ENCODE data around the gene SOAT2. TPM values are rescaled to one million over a fixed set of nuclear protein-coding genes. Genes with fewer than 3 reads are reported as not detected.

Gene SOAT2
- total RNA-seq, 1 donor from 2014 or later = not detected

GRCh38 chr12:53074283-53074998, 28.8 kb upstream of the SOAT2 start:
- Mint-ChIP-seq H3K9me3 (ENCODE audit: unreplicated experiment) (no peaks in the 10 kb centered on the region), H3K27me3 (ENCODE audit: unreplicated experiment) (peaks cover 9% of the 10 kb centered on the region), H3K27ac (ENCODE audit: unreplicated experiment) (no peak overlapping the region), H3K36me3 (ENCODE audit: low read depth, unreplicated experiment) (peaks cover 43% of the 10 kb centered on the region), H3K4me1 (ENCODE audit: unreplicated experiment) (peaks cover 26% of the 10 kb centered on the region), H3K4me3 (ENCODE audit: unreplicated experiment) (no peak overlapping the region)
- no peak for DNase-seq (ENCODE audit: low spot score)
- TF ChIP-seq CTCF (IDR thresholded peaks at IDR 0.05; ENCODE audit: unreplicated experiment) = no peak

DNA sequence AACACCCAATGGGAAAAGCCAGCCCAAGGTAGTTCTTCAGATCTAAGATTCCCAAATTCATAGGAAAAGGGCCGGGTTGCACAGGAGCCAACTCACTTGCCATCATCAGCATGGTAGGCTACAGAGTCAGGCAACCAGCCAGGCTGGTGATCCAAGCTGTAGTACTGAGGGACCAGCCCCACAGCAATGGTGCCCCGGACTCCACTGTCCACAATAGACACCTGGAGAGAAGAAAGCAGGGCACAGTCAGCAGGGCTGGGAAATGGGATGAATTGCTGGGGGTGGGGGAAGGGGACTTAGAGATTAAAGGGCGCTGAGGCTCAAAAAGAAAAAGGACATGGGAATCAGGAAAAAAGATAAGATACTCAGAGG, 28.3 kb upstream of the SOAT2 start:
- no peak for TF ChIP-seq CTCF (IDR thresholded peaks at IDR 0.05; ENCODE audit: unreplicated experiment)
- Mint-ChIP-seq H3K4me1 (ENCODE audit: unreplicated experiment) (peaks cover 29% of the 10 kb centered on the region), H3K9me3 (ENCODE audit: unreplicated experiment) (no peaks in the 10 kb centered on the region), H3K27me3 (ENCODE audit: unreplicated experiment) (peaks cover 9% of the 10 kb centered on the region), H3K27ac (ENCODE audit: unreplicated experiment) (no peak overlapping the region), H3K36me3 (ENCODE audit: low read depth, unreplicated experiment) (peaks cover 43% of the 10 kb centered on the region), H3K4me3 (ENCODE audit: unreplicated experiment) (peak overlapping the region; percentile 14)
- DNase-seq (ENCODE audit: low spot score) = no peak

- DNase-seq (ENCODE audit: low spot score) = no peak
- no peak overlapping the region for H3K4me3 Mint-ChIP-seq (ENCODE audit: unreplicated experiment)
- no peaks in the 10 kb centered on the region for H3K9me3 Mint-ChIP-seq (ENCODE audit: unreplicated experiment)
- H3K36me3 Mint-ChIP-seq (ENCODE audit: low read depth, unreplicated experiment) = peaks cover 35% of the 10 kb centered on the region
- peaks cover 6% of the 10 kb centered on the region for H3K27me3 Mint-ChIP-seq (ENCODE audit: unreplicated experiment)
- no peak for TF ChIP-seq CTCF (IDR thresholded peaks at IDR 0.05; ENCODE audit: unreplicated experiment)
- H3K4me1 Mint-ChIP-seq (ENCODE audit: unreplicated experiment) = peaks cover 23% of the 10 kb centered on the region
- H3K27ac Mint-ChIP-seq (ENCODE audit: unreplicated experiment) = no peak overlapping the region
These were observed 26.8 kb upstream of the SOAT2 start for GRCh38 chr12:53076461-53076860.

DNA sequence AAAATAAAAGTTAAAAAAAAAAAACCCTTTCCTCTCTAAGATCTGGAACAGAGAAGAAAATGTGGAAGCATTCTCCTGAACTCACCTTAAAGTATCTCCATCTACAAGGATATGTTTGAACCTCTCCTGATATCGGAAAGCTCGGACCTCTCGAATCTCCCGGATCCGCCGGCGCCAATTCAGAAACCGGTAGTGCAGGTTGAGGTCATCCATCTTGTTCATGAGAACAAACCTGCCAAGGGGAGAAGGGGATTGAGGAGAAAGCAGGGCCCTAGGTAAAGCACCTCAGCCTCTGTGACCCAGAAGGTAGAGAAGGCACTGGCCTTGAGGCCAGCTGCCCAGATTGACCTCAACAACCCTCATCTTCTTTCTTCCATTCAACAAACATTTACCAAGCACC, 26.3 kb upstream of the SOAT2 start:
- peaks cover 31% of the 10 kb centered on the region for H3K36me3 Mint-ChIP-seq (ENCODE audit: low read depth, unreplicated experiment)
- peaks cover 18% of the 10 kb centered on the region for H3K4me1 Mint-ChIP-seq (ENCODE audit: unreplicated experiment)
- H3K4me3 Mint-ChIP-seq (ENCODE audit: unreplicated experiment) = no peak overlapping the region
- TF ChIP-seq CTCF (IDR thresholded peaks at IDR 0.05; ENCODE audit: unreplicated experiment) = no peak
- no peak for DNase-seq (ENCODE audit: low spot score)
- H3K9me3 Mint-ChIP-seq (ENCODE audit: unreplicated experiment) = no peaks in the 10 kb centered on the region
- no peak overlapping the region for H3K27ac Mint-ChIP-seq (ENCODE audit: unreplicated experiment)
- peaks cover 3% of the 10 kb centered on the region for H3K27me3 Mint-ChIP-seq (ENCODE audit: unreplicated experiment)

GRCh38 chr12:53078425-53079225, 24.7 kb upstream of the SOAT2 start:
- TF ChIP-seq CTCF (IDR thresholded peaks at IDR 0.05; ENCODE audit: unreplicated experiment) = no peak

More at GRCh38 chr12:53078425-53079225, 24.7 kb upstream of the SOAT2 start:
- Mint-ChIP-seq H3K4me3 (ENCODE audit: unreplicated experiment) (peak overlapping the region; percentile 88), H3K36me3 (ENCODE audit: low read depth, unreplicated experiment) (peaks cover 20% of the 10 kb centered on the region), H3K27ac (ENCODE audit: unreplicated experiment) (no peak overlapping the region), H3K4me1 (ENCODE audit: unreplicated experiment) (peaks cover 8% of the 10 kb centered on the region), H3K27me3 (ENCODE audit: unreplicated experiment) (peaks cover 2% of the 10 kb centered on the region), H3K9me3 (ENCODE audit: unreplicated experiment) (no peaks in the 10 kb centered on the region)
- DNase-seq (ENCODE audit: low spot score) = no peak

All from endothelial cell (in vitro differentiated cells).